ENCODE results near the gene EPC2.

The EPC2 gene

DNA sequence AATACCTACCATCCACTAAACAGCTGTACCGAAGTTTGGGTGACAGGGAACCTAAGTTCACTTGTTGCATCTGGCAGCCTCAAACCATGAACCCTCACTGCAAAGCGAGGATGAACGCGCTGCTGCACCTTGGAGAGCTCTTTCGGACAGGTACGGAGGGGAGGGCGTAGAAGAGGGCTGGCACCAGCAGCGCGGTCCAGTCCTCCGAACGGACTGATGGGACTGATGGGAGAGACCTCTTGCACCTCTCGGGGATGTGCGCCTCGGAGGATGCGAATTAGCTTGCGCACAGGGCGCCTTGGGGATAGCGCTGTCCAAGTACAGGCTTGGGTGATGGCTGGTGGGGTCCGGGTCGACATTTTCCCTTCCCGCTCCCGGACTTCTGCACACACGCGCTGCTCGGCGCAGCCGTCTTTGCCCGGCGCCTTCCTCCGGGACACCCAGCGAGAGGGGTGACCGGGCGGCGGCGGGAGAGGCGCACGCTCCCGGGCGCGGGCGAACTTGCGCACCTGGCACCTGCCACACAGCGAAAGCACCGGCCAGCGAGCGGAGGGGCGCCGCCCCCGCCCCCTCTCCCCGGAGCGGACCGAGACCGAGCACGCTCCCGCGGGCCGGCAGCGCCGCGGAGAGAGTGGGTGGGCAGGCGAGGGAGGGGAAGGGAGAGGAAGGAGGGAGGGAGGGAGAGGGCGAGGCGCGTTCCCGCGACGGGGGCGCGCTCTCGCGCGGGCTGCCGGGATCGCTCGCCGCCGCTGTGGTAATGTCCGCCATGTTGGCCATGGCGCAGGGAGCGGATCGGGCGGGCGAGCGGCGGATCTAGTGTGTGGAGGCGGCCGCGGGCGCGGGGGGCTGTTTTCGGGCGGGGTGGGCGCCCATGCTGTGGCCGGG lies at the start of gene EPC2:
TSS of gene EPC2 (plus strand) at position 754 of the 885 bp plus-strand sequence. CDS start 267 bp downstream, outside the sequence.
- peak; percentile 66 to 82 (median 74) for DNase-seq

DNA sequence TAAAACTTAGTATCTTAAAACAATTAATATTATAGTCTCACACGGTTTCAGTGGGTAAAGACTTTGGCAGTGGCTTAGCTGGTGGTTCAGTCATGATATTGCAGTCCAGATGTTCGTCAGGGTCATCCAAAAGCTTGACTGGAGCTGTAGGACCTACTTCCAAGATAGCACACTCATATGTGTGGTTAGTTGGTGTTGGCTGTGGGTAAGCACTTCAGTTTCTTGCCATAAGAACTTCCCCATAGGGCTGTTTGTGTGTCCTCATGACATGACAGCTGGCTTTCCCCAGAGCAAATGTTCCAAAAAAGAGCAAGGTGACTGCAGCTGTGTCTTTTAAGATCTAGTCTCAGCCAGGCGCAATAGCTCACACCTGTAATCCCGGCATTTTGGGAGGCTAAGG lies 48.5 kb upstream of the EPC2 start:
- DNase-seq: no peak

GRCh38 chr2:148599109-148599991 lies 45.2 kb upstream of the EPC2 start:
- no peak for DNase-seq

GRCh38 chr2:148602885-148603561 lies 41.5 kb upstream of the EPC2 start:
- DNase-seq: no peak

- DNase-seq: no peak
These were observed 41.0 kb upstream of the EPC2 start for GRCh38 chr2:148603562-148603920.

DNA sequence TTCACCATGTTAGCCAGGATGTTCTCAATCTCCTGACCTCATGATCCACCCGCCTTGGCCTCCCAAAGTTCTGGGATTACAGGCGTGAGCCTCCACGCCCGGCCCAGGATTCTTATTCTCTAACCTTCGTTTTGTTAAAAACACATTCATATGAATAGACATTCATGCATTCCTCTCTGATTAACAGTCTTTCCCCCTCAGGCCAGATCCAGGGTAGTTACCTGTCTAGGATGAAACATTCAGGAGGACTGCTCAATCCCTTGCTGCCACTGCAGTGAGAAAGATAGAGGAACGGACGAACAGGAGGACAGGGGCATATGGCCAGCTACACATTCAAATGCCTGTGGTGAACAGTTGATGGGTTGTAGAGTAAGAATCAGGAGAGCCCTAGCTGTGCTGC lies 39.6 kb upstream of the EPC2 start:
- DNase-seq: no peak

- DNase-seq: no peak
These were observed 37.0 kb upstream of the EPC2 start for GRCh38 chr2:148607566-148607965.

- no peak for DNase-seq
These were observed 31.1 kb upstream of the EPC2 start for GRCh38 chr2:148613231-148614013.

GRCh38 chr2:148614014-148614321 lies 30.6 kb upstream of the EPC2 start:
- no peak for DNase-seq

DNA sequence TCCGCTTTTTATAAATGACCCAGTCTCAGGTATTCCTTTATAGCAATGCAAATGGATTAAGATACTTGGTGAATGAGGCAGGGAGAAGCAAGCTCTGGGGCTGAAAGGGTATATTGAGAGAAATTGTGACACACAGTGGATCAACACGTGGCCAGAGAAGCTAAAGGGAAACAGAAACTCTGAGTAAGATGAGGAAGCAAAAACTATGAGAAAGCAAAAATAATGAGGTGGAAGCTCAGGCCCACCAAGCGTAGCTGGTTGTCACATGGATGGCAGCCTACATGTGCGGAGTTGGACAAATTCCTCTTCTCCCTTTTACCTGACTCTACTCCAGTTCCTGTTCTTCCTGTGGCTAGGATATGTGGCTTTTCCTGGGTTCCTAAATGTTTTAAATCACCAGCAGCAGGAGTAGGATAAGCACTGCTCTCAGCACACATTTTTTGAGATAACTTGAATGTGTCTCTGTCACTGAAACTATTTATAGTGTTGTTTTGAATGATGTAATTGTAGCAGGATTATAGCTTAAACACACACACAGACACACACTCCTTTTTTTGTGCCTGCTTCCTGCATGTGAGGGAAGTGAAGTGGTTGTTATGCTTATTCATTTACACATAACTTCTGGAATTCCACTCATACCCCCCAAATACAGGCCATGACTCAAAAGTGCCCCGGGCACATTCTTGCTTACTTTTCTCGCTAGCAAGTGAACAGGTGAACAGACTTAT lies 30.1 kb upstream of the EPC2 start:
- no peak for DNase-seq

- DNase-seq: no peak
These were observed 29.1 kb upstream of the EPC2 start for GRCh38 chr2:148615381-148615841.

GRCh38 chr2:148616662-148617061 lies 27.9 kb upstream of the EPC2 start:
- DNase-seq: no peak

GRCh38 chr2:148617219-148617618 lies 27.3 kb upstream of the EPC2 start:
- DNase-seq: no peak

GRCh38 chr2:148619560-148620195 lies 24.9 kb upstream of the EPC2 start:
- DNase-seq: no peak

DNA sequence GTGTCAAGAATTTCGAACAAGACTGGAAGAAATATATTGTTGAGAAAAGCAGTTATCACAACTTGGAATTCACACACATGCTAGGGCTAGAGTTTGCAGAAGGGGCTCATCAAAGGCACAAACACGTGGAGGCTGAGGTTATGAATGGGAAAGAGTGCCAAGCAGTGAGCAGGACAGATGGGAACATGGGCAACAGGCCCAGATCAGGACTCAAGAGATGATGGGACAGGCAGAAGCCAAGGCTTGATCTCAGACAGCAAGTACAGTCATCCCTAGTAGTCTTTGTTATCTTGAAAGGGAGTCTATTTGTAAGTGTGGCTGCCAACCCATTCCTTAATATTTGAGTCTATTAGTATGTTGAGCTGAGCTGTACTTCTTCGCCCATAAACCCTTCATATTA lies 22.2 kb upstream of the EPC2 start:
- DNase-seq: no peak

GRCh38 chr2:148623086-148623485 lies 21.5 kb upstream of the EPC2 start:
- DNase-seq: no peak

DNA sequence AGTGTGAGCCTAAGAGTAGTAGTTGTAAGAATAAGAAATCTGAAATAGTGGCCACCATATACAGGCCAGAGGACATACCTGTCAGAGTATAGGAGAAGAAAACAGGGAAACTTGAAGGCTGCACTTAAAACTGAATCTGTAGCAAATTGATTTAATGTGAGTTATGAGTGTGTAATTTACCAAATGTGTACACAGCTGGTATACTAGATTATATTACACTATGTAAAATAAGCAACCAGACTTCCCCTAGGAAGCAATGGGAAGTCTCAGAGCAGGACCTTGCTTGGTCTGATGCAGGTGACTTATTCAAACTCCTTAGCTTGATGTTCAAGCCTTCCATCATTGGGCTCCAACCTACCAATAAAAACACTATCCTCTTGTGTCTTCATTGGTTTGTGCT lies 17.3 kb upstream of the EPC2 start:
- DNase-seq: no peak

- DNase-seq: no peak
These were observed 9.8 kb upstream of the EPC2 start for GRCh38 chr2:148634749-148635148.

DNA sequence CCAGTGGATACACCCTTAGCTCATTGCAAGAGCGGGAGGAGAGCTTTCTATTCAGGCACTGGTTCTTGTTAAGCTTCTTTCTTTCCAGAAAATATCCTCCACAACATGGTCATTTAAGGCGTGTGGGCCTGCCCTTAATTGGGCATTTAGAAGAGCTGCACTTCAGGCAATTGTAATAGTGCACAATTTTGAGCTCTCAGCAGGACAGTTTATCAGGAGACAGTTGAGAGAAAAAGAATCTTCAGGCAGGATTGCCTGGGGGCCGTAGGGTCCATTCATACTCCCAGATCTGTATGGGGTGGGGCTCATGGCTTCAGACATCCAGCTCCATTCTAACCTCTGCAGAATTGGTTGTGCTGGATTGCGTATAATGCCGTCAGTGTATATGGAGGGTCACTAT lies 6.0 kb upstream of the EPC2 start:
- no peak for DNase-seq

GRCh38 chr2:148640767-148641166 lies 3.8 kb upstream of the EPC2 start:
- DNase-seq: no peak

DNA sequence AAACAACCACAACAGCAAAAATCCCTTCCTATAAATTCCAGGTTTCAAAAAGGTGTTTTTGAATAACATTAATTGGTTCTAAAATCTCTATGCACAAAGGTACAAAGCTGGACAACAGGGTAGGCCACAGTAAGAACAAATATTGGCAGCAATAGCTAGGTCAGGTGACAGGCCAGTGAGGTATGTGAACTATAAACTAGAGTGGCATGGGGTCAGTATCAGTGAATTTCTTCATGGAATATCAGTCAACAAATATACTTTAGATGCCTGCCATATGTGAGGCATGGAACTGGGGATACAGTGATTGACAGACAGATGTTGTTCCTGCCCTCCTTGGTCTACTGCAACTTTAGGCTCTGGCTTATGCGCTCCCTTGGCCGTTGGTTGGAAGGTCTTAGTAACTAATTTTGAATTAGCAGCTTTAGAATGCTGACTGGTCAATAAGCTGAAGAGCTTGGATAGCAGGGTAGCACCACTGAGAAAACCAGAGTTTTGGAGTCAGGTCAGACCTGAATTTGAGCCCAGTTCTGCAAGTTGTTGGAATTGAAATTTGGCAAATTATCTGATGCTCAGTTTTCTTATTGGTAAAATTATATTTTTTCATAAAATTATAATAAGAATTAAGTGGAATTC lies 2.3 kb upstream of the EPC2 start:
- DNase-seq: no peak
